Fibroblast of pulmonary artery (primary cell): Measurements from ENCODE around the gene SNX32.

Source experiments
- DNase-seq: peaks from one replicate; pipeline ENCODE4 v3.0.0-alpha.2; 2010; ENCODE audit warnings: low read depth
- H3K4me3 ChIP-seq: replicated peaks from 2 replicates; pipeline ENCODE4 v1.5.1; 2011; ENCODE audit warnings: low read depth, mild to moderate bottlenecking, control low read depth, low read length, moderate library complexity
- TF ChIP-seq, protein P1 (sequence below): IDR thresholded peaks from 2 replicates; pipeline ENCODE4 v1.5.1; 2011; ENCODE audit warnings: mild to moderate bottlenecking, control low read depth, low read length, inconsistent platforms; ENCODE audit errors: missing control alignments

Gene SNX32

DNA sequence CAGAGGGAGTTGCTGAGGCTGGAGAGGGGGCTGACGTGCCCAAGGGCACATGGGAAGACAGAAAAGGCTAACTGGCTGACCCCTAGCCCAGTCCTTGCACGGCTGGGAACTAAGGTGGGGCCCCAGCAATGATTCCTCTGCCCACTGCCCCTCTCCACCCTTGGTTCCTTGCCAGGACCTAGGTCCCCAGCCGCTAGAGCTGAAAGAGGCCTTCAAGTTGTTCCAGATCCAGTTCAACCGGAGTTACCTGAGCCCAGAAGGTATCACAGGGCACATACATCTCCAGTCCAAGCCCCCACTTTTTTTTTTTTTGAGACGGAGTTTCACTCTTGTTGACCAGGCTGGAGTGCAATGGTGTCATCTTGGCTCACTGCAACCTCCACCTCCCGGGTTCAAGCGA, 46.3 kb downstream of the SNX32 start:
- TF ChIP-seq, protein P1, sequence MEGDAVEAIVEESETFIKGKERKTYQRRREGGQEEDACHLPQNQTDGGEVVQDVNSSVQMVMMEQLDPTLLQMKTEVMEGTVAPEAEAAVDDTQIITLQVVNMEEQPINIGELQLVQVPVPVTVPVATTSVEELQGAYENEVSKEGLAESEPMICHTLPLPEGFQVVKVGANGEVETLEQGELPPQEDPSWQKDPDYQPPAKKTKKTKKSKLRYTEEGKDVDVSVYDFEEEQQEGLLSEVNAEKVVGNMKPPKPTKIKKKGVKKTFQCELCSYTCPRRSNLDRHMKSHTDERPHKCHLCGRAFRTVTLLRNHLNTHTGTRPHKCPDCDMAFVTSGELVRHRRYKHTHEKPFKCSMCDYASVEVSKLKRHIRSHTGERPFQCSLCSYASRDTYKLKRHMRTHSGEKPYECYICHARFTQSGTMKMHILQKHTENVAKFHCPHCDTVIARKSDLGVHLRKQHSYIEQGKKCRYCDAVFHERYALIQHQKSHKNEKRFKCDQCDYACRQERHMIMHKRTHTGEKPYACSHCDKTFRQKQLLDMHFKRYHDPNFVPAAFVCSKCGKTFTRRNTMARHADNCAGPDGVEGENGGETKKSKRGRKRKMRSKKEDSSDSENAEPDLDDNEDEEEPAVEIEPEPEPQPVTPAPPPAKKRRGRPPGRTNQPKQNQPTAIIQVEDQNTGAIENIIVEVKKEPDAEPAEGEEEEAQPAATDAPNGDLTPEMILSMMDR: no peak
- DNase-seq: no peak
- H3K4me3 ChIP-seq: no peak overlapping the region

- TF ChIP-seq, protein P1: no peak
- H3K4me3 ChIP-seq: no peak overlapping the region
- DNase-seq: no peak
Observed at GRCh38 chr11:65880844-65881421, 47.2 kb downstream of the SNX32 start.

- no peak overlapping the region for H3K4me3 ChIP-seq
- no peak for DNase-seq
- TF ChIP-seq, protein P1: no peak
Observed at GRCh38 chr11:65882120-65883057, 48.6 kb downstream of the SNX32 start.

GRCh38 chr11:65883058-65883761, 49.4 kb downstream of the SNX32 start:
- no peak for DNase-seq
- TF ChIP-seq, protein P1: no peak
- no peak overlapping the region for H3K4me3 ChIP-seq

DNA sequence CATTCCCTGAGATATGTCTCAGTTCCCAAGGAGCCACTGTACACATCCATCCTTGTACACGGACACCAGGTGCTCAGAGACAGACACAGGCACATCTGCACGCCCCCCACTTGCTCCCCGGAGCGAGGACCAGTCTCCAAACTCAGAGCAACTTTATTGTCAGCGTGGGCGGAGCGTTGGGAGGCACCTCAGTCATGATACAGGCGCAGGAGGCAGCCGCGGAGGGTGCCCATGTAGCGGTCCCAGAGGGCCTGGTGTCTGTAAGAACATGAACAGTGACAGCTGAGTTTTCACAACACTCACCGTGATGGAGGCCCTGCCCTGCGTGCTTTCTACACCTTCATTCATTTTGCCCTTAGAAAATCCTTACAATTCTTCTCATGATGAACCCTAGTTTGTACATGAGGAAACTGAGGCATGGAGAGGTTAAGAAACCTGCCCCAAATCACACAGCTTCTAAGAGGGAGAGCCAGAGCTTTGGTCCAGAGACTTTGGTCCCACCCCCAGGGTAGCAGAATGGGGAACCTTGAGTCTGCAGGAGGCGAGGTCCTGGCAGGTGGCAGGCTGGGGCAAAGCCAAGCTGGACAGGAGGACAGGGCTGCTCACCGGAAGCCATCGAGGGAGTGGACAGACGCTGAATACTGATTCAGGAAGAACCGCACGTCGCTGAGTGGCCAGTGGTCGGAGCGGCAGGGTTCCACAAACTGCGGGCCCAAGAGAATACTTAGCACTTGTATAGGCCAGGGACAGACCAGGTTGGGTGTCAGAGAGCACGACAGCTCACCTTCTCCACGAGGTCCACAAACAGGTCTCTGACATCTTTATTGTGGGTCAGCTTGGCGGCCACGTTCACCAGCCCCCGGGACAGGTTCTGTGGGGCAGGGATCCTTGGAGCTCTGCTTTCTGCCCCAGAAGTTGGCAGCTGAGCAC, 50.3 kb downstream of the SNX32 start:
- TF ChIP-seq, protein P1: no peak
- no peak overlapping the region for H3K4me3 ChIP-seq
- no peak for DNase-seq

- DNase-seq: peak; percentile 83
- TF ChIP-seq, protein P1: no peak
- no peak overlapping the region for H3K4me3 ChIP-seq
Observed at GRCh38 chr11:65884716-65885092, 50.9 kb downstream of the SNX32 start.
